ENCODE data around the gene THAP10.

THAP10 gene

GRCh38 chr15:70856884-70857561 is 35.2 kb downstream of the THAP10 start:
- no peak for TF ChIP-seq CTCF (IDR thresholded peaks at IDR 0.05; ENCODE audit: extremely low read depth, missing control alignments)
- DNase-seq (ENCODE audit: low spot score) = no peak

- DNase-seq (ENCODE audit: low spot score) = no peak
- no peak for TF ChIP-seq CTCF (IDR thresholded peaks at IDR 0.05; ENCODE audit: extremely low read depth, missing control alignments)
These were observed 35.9 kb downstream of the THAP10 start for GRCh38 chr15:70856177-70856883.

- DNase-seq (ENCODE audit: low spot score) = no peak
- no peak for TF ChIP-seq CTCF (IDR thresholded peaks at IDR 0.05; ENCODE audit: extremely low read depth, missing control alignments)
These were observed 36.5 kb downstream of the THAP10 start for GRCh38 chr15:70855764-70856163.

- DNase-seq (ENCODE audit: low spot score) = no peak
- no peak for TF ChIP-seq CTCF (IDR thresholded peaks at IDR 0.05; ENCODE audit: extremely low read depth, missing control alignments)
These were observed 37.6 kb downstream of the THAP10 start for GRCh38 chr15:70854666-70854976.

GRCh38 chr15:70853973-70854665 is 38.1 kb downstream of the THAP10 start, which contains the start of gene LARP6:
LARP6 (minus strand) TSS chr15:70854157; CDS start chr15:70854088, 69 bp downstream.
- DNase-seq (ENCODE audit: low spot score) = peak; percentile 58
- TF ChIP-seq CTCF (IDR thresholded peaks at IDR 0.05; ENCODE audit: extremely low read depth, missing control alignments) = no peak

- DNase-seq (ENCODE audit: low spot score) = peak; percentile 38
- TF ChIP-seq CTCF (IDR thresholded peaks at IDR 0.05; ENCODE audit: extremely low read depth, missing control alignments) = no peak
These were observed 38.8 kb downstream of the THAP10 start for GRCh38 chr15:70853318-70853972.

Measured in GM20000 (cell line).